K562 (cell line): ENCODE measurements around the gene SPDYE6. TPM values are rescaled to one million over a fixed set of nuclear protein-coding genes. Genes with fewer than 3 reads are reported as not detected.

Experiments used
- ATAC-seq: fragments of 200-7000 bp; cut with Tn5 transposase; 3 replicates; pipeline ENCODE4 v1.9.1; 2020; ENCODE audit warnings: moderate library complexity
- BruUV-seq: library from RNA; stranded (reverse); fragments of 400-500 nt; replicated peaks from 2 replicates; lab custom pipeline; 2021; lab: Mats Ljungman, UMichigan
- CTCF ChIA-PET: fragments of 300-600 bp; formaldehyde crosslinking; extraction: SDS; loops from one replicate; lab custom pipeline; 2021; ENCODE audit warnings: low intra/inter-chr PET ratio; lab: Yijun Ruan, JAX
- POLR2A ChIA-PET: fragments of 300-600, 350-650 bp; sonication (Branson Sonifier 250); formaldehyde crosslinking; extraction: SDS; loops from one replicate; lab custom pipeline; 2021; ENCODE audit warnings: antibody characterized with exemption, inconsistent platforms; lab: Yijun Ruan, JAX
- DNase-seq, 4 experiments: peaks; one replicate each; pipeline versions ENCODE4 v3.0.0 to v3.0.0-alpha.2; 2011 to 2018; ENCODE audit warnings: low spot score in 3 of 4, mixed read lengths in 3 of 4; ENCODE audit errors: extremely low read depth in 1 of 4
- FAIRE-seq: peaks from 2 replicates; lab custom pipeline; 2011; peaks lifted over from hg19 to GRCh38; lab: Jason Lieb, UNC
- H2AFZ ChIP-seq: 2 replicates; pipeline ENCODE4 v1.6.0; 2011; ENCODE audit warnings: low read depth, low read length, control low read depth, inconsistent platforms
- H3K27ac ChIP-seq: fragments of 200-600 bp; 3 replicates; pipeline ENCODE4 v1.8.0; 2011; ENCODE audit warnings: low read depth, mild to moderate bottlenecking, control low read depth, inconsistent platforms, low read length, moderate library complexity, mixed read lengths; ENCODE audit errors: extremely low read depth
- H3K27me3 ChIP-seq, 2 experiments: fragments of 300-600 bp in 1 of 2; 2 replicates in 1 of 2; 3 replicates in 1 of 2; pipeline versions ENCODE4 v1.6.0 to v1.8.0; 2011; ENCODE audit warnings: inconsistent platforms in 2 of 2, low read length in 2 of 2, mild to moderate bottlenecking in 1 of 2, mixed read lengths in 1 of 2, moderate library complexity in 1 of 2; ENCODE audit not compliant: control insufficient read depth in 2 of 2, insufficient read depth in 2 of 2
- H3K36me3 ChIP-seq: fragments of 300-600 bp; 3 replicates; pipeline ENCODE4 v1.8.0; 2011; ENCODE audit warnings: mild to moderate bottlenecking, low read length, inconsistent platforms; ENCODE audit not compliant: control insufficient read depth, insufficient read depth
- H3K4me1 ChIP-seq, 2 experiments: fragments of 200-600 bp in 1 of 2; replicated peaks in 1 of 2; 2 replicates in 1 of 2; 3 replicates in 1 of 2; pipeline versions ENCODE4 v1.5.1 to v1.8.0; 2011; ENCODE audit warnings: inconsistent platforms in 2 of 2, low read length in 2 of 2, mild to moderate bottlenecking in 1 of 2, mixed read lengths in 1 of 2, moderate library complexity in 1 of 2; ENCODE audit not compliant: control insufficient read depth in 2 of 2, insufficient read depth in 2 of 2
- H3K4me2 ChIP-seq: 2 replicates; pipeline ENCODE4 v1.6.1; 2011; ENCODE audit warnings: low read length, control low read depth, inconsistent platforms, mixed read lengths; ENCODE audit not compliant: insufficient read depth
- H3K4me3 ChIP-seq: fragments of 200-600 bp; sonication (generic), shearing (Covaris generic); 2 replicates; pipeline ENCODE4 v1.5.1; 2016; ENCODE audit warnings: control low read depth, inconsistent platforms
- H3K79me2 ChIP-seq: fragments of 200-600 bp; 3 replicates; pipeline ENCODE4 v1.8.0; 2011; ENCODE audit warnings: low read length, inconsistent platforms; ENCODE audit not compliant: control insufficient read depth, insufficient read depth
- H3K9ac ChIP-seq, 2 experiments: 2 replicates each; pipeline versions ENCODE4 v1.6.0 to v1.6.1; 2011; ENCODE audit warnings: low read depth in 2 of 2, low read length in 2 of 2, control low read depth in 1 of 2, inconsistent platforms in 1 of 2, mild to moderate bottlenecking in 1 of 2, mixed read lengths in 1 of 2; ENCODE audit not compliant: insufficient read depth in 1 of 2
- H3K9me1 ChIP-seq: one replicate; pipeline ENCODE4 v1.6.0; 2011; ENCODE audit warnings: inconsistent platforms, mild to moderate bottlenecking, low read length, moderate library complexity; ENCODE audit not compliant: control insufficient read depth, insufficient read depth
- H3K9me3 ChIP-seq: replicated peaks from 2 replicates; pipeline ENCODE4 v1.5.1; 2011; ENCODE audit warnings: low read depth, low read length, inconsistent platforms; ENCODE audit not compliant: control insufficient read depth, insufficient read depth
- H4K20me1 ChIP-seq: replicated peaks from 2 replicates; pipeline ENCODE4 v1.6.1; 2011; ENCODE audit warnings: low read length, inconsistent platforms, mixed read lengths; ENCODE audit not compliant: control insufficient read depth, insufficient read depth
- ARID3A ChIP-seq: IDR thresholded peaks from 2 replicates; pipeline ENCODE4 v1.6.1; 2012; ENCODE audit warnings: low read depth, low read length, improper control_type of control experiment, borderline replicate concordance
- CHD2 ChIP-seq: IDR thresholded peaks from 2 replicates; pipeline ENCODE4 v1.6.1; 2011; ENCODE audit warnings: low read depth, low read length
- DIDO1 ChIP-seq: fragments of 450-650 bp; IDR thresholded peaks from 2 replicates; pipeline ENCODE4 v1.6.1; 2016; ENCODE audit warnings: low read depth, missing biosample characterization, missing genetic modification characterization
- GTF2E2 ChIP-seq: fragments of 200-800 bp; sonication (Bioruptor generic); IDR thresholded peaks from 2 replicates; pipeline ENCODE4 v1.6.1; 2016; ENCODE audit warnings: missing genetic modification characterization, missing compliant biosample characterization
- KLF10 ChIP-seq: fragments of 250-450 bp; sonication (Bioruptor Pico); IDR thresholded peaks from 2 replicates; pipeline ENCODE4 v1.6.1; 2021; ENCODE audit warnings: matching md5 sums
- SREBF1 ChIP-seq: fragments of 150-350 bp; IDR thresholded peaks from 2 replicates; pipeline ENCODE4 v1.6.1; 2014; ENCODE audit warnings: antibody characterized with exemption, low read depth, low read length, borderline replicate concordance
- ZNF398 ChIP-seq: fragments of 250-450 bp; sonication (Bioruptor Pico); IDR thresholded peaks from 2 replicates; pipeline ENCODE4 v1.8.0; 2021; ENCODE audit warnings: moderate library complexity, mild to moderate bottlenecking, inconsistent platforms
- WGBS: fragments of 100-300 bp; shearing (Covaris generic); methylation state at CpG from one replicate; pipeline ENCODE4 v1.1.6; 2016; ENCODE audit warnings: low coverage, mixed read lengths; ENCODE audit not compliant: insufficient coverage; ENCODE audit errors: missing lambda C conversion rate; 5-methylcytosine and 5-hydroxymethylcytosine counted together
- in situ Hi-C: fragments of 300-500 bp; cut with MboI; formaldehyde crosslinking; loops from 4 replicates; pipeline ENCODE4 v1.15.0; 2018; ENCODE audit warnings: inconsistent platforms, mixed read lengths
- intact Hi-C: fragments of 100-400 bp; cut with micrococcal nuclease; formaldehyde crosslinking; loops from 2 replicates; pipeline ENCODE4 v1.14.2; 2022
- polyA plus RNA-seq, 8 experiments: library from polyadenylated mRNA; depleted of rRNA in 4 of 8; stranded (reverse) in 5 of 8; unstranded in 3 of 8; fragments of >200 nt; fragmentation: Nextera tagmentation in 2 of 8; fragmentation: Illumina TruSeq in 1 of 8; extraction: Ambion mirVana in 2 of 8; extraction: Trizol in 1 of 8; gene quantifications; 2 replicates each; pipeline versions ENCODE4 v1.2.1 to v1.2.3, GENCODE V29; 2011 to 2014; ENCODE audit warnings: inconsistent platforms in 1 of 8, missing spikeins in 1 of 8
- total RNA-seq, 7 experiments: library from RNA; depleted of rRNA in 6 of 7; stranded (reverse); fragments of >200 nt in 6 of 7; fragmentation: Illumina TruSeq in 2 of 7; extraction: Trizol in 2 of 7; gene quantifications; 2 replicates each; pipeline versions ENCODE4 v1.2.1 to v1.2.3, GENCODE V29; 2011 to 2021; ENCODE audit warnings: low replicate concordance in 1 of 7
- TF ChIP-seq, protein P1 (sequence below): IDR thresholded peaks from 3 replicates; pipeline ENCODE4 v1.6.1; 2011; ENCODE audit warnings: borderline replicate concordance, mild to moderate bottlenecking, moderate library complexity; ENCODE audit not compliant: insufficient read length; ENCODE audit errors: extremely low read depth

SPDYE6 gene
- total and polyA plus RNA-seq, 9 of the 15 experiments (the other 6 are each of a cell fraction or from before 2014, with no cell fraction given): 0.24 to 0.35 TPM; not detected in 7

DNA sequence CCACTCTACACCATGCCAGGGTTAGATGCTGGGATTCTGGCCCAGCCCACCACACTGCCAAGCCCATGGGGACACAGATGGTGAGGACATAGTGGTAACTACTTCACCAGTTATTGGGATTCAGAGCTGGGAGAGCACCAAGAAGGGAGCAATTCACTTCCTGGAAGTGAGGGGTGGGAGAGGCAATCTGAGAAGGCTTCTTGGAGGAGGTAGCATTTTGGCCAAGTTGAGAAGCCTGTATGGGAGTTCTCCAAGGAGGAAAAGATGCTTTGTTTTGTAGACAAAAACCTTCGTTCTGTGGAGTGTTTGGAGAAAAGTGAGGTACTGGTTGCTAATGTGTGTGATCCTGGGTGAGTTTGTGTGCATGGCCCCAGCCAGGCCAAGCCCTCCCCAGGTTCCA is 36.1 kb upstream of the SPDYE6 start (continued):
- TF ChIP-seq ZNF398 (CRISPR knock-in tag) (no peak), CHD2 (no peak), DIDO1 (tag) (no peak)

- in situ Hi-C loops: loop anchor here (5.0 kb wide), 1 partner anchor 109 kb away; no protein-coding TSS in a partner anchor
- no peak overlapping the region for H2AFZ ChIP-seq
- no peak overlapping the region for H3K4me3 ChIP-seq
- intact Hi-C loops: loop anchor here (1.0 to 10.0 kb wide), 3 partner anchors 69 to 846 kb away; no protein-coding TSS in a partner anchor
- peak; percentile 82 to 87 (median 83) for DNase-seq
- CTCF ChIA-PET: interaction anchor here (0.6 to 4.1 kb wide), 5 partner anchors 106 to 1027 kb away, joined by 3 to 33 read pairs (median 5); no protein-coding TSS in a partner anchor
- H3K9me1 ChIP-seq: no peaks in the 10 kb centered on the region
- H3K36me3 ChIP-seq: peaks cover 60% of the 10 kb centered on the region; the same call in 2 of the 3 replicates
- no peak overlapping the region for H3K27ac ChIP-seq
- BruUV-seq: no TSS peak
- H3K79me2 ChIP-seq: no peaks in the 10 kb centered on the region
- peaks cover 0 to 4% of the 10 kb centered on the region in 2 experiments; a peak in 2 of 5 replicates for H3K4me1 ChIP-seq
- H3K27me3 ChIP-seq: no peaks in the 10 kb centered on the region
- peak; percentile 96 for ATAC-seq
- FAIRE-seq: peak; percentile 89
- H4K20me1 ChIP-seq: peaks cover 9% of the 10 kb centered on the region
- POLR2A ChIA-PET: interaction anchor here (0.9 to 1.2 kb wide), 2 partner anchors 76 to 108 kb away, joined by 4 read pairs; no protein-coding TSS in a partner anchor
- H3K9ac ChIP-seq: no peak overlapping the region
- WGBS: 68% methylated on average over 11 of the region's 12 CpGs
- no peaks in the 10 kb centered on the region for H3K9me3 ChIP-seq
- no peak overlapping the region for H3K4me2 ChIP-seq
- TF ChIP-seq, protein P1, sequence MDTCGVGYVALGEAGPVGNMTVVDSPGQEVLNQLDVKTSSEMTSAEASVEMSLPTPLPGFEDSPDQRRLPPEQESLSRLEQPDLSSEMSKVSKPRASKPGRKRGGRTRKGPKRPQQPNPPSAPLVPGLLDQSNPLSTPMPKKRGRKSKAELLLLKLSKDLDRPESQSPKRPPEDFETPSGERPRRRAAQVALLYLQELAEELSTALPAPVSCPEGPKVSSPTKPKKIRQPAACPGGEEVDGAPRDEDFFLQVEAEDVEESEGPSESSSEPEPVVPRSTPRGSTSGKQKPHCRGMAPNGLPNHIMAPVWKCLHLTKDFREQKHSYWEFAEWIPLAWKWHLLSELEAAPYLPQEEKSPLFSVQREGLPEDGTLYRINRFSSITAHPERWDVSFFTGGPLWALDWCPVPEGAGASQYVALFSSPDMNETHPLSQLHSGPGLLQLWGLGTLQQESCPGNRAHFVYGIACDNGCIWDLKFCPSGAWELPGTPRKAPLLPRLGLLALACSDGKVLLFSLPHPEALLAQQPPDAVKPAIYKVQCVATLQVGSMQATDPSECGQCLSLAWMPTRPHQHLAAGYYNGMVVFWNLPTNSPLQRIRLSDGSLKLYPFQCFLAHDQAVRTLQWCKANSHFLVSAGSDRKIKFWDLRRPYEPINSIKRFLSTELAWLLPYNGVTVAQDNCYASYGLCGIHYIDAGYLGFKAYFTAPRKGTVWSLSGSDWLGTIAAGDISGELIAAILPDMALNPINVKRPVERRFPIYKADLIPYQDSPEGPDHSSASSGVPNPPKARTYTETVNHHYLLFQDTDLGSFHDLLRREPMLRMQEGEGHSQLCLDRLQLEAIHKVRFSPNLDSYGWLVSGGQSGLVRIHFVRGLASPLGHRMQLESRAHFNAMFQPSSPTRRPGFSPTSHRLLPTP: no peak
- TF ChIP-seq SREBF1 (no peak), ARID3A (no peak), KLF10 (CRISPR knock-in tag) (no peak), GTF2E2 (tag) (no peak)
These were observed 34.6 kb upstream of the SPDYE6 start for GRCh38 chr7:102390697-102391484.
